DMS 273 treated with DMSO at 0.1 percent for 48 hours (cell line): ENCODE measurements around the gene TAMALIN.
"Not testable (repeated sequence)": the region's sequence is repeated elsewhere in the genome, so short reads cannot be mapped to it uniquely, and the experiment has no call there.

Experiments
- DNase-seq: peaks from one replicate; lab custom pipeline; 2025; lab: John Stamatoyannopoulos, UW

The TAMALIN gene

DNA sequence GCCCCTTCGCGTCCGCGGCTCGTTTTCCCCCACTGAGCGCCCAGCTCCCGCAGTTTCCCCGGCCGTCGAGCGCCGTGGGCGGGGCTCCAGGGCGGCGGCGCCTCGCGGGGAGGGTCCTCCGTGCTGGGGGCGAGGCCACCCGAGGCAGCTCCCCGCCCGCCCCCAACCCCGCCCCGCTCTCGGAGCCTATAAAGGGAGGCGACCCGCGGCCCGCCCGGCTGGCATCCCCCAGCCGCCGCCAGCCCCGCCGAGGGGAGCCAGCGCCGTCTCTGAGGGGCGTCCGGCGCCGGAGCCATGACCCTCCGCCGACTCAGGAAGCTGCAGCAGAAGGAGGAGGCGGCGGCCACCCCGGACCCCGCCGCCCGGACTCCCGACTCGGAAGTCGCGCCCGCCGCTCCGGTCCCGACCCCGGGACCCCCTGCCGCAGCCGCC is at the start of gene TAMALIN:
Gene TAMALIN (plus strand): TSS at position 221 of the 432 bp plus-strand sequence. CDS start 74 bp downstream, at position 295.
- no peak for DNase-seq

DNA sequence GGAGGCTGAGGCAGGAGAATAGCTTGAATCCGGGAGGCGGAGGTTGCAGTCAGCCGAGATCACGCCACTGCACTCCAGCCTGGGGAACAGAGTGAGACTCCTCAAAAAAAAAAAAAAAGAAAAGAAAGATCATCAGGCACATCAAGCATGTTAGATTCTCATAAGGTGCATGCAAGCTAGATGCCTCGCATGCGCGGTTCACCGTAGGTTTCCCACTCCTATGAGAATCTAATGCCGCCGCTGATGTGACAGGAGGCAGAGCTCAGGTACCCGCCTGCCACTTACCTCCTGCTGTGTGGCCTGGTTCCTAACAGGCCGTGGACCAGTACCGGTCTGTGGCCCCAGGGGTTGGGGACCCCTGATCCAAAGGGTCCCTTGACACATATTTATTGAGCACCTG is 48.2 kb upstream of the TAMALIN start:
- no peak for DNase-seq

- no peak for DNase-seq
Observed at GRCh38 chr12:51959211-51959610, 47.5 kb upstream of the TAMALIN start.

GRCh38 chr12:51959921-51960320 is 46.8 kb upstream of the TAMALIN start:
- DNase-seq: no peak

DNA sequence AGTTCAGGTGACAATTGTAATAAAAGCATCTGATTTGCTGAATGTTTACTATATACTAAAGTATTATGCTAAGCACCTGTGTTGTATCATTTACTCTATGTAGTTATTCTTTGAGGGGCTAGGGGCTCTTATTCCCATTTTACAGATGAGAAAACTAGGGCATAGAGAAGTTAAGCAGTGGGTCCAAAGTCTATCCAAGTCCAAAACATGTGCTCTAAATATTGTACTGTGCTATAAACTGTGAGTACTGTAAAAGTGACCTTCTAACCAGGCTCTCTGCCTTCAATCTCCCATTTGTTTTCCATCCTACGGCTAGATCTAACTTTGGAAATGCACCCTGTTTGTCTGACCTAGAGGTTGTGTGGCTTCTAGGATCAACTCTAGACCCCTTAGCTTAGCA is 46.3 kb upstream of the TAMALIN start:
- DNase-seq: no peak

GRCh38 chr12:51960890-51961289 is 45.9 kb upstream of the TAMALIN start:
- no peak for DNase-seq

DNA sequence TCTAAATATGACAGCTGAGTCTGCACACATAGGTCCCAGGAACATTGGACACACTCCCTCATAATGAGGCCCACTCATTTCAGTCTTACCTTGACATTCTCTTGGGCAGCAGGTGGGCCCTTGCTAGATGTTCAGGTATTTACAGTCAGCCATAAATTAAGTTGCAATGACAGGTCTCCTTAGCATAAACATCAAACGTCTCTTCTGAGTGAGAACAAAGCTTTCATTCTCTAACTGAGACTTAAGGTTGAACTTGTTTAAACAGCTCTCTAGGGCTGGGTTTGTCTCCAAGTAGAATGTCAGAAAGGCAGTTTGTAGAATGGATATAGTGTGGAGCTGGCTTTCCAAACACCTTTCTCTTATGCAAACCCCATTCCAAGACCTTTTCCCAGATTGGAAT is 44.9 kb upstream of the TAMALIN start:
- DNase-seq: no peak

DNA sequence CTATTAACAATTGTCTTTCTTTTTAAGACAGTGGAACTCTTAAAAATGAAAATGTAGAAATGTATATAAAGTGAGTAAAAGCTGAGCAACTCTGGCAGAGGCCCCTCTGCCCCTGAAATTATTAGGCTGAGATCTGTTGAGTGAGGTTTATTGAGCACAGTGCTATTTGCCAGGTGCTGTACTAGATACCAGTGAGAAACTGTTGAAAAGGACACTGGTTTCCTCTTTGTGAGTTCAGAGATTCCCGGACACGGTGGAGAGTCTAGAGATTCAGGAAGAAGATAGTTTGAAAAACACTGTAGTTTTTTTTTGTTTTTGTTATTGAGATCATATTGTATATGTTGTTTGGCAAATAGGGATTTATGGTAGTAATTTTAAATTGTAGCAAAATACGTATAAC is 44.0 kb upstream of the TAMALIN start:
- no peak for DNase-seq

DNA sequence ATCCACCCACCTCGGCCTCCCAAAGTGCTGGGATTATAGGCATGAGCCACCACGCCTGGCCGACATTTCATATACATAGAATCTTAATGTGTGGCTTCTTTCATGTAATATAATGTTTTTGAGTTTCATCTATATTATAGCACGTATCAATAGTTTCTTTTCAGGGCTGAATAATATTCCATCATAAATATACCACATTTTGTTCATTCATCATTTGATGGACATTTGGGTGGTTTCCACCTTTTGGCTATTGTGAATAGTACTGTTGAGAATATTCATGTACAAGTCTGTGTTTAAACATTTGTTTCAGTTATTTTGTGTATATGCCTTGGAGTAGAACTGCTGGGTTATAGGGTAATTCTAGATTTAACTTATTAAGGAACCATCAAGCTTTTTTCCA is 43.3 kb upstream of the TAMALIN start:
- no peak for DNase-seq

DNA sequence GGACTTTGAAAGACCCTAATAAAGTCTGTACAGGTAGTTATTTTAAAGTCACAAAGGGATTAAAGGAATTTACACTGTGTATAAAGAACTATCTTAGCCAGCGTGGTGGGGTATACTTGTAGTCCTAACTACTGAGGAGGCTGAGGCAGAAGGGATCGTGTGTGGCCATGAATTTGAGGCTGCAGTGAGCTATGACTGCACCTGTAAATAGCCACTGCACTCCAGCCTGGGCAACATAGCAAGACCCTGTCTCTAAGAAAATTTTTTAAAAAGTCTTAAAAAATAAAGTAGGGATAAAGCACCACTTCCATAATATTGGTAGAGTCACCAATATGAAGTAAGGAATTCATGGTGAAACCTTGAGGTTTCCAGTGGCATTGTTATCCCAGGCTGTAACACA is 37.1 kb upstream of the TAMALIN start:
- DNase-seq: no peak

GRCh38 chr12:51970904-51971646 is 35.7 kb upstream of the TAMALIN start:
- DNase-seq: no peak

- DNase-seq: no peak
Observed at GRCh38 chr12:51971679-51972421, 34.9 kb upstream of the TAMALIN start.

- no peak for DNase-seq
Observed at GRCh38 chr12:51972422-51972812, 34.3 kb upstream of the TAMALIN start.

- DNase-seq: no peak
Observed at GRCh38 chr12:51972849-51973273, 33.9 kb upstream of the TAMALIN start.

DNA sequence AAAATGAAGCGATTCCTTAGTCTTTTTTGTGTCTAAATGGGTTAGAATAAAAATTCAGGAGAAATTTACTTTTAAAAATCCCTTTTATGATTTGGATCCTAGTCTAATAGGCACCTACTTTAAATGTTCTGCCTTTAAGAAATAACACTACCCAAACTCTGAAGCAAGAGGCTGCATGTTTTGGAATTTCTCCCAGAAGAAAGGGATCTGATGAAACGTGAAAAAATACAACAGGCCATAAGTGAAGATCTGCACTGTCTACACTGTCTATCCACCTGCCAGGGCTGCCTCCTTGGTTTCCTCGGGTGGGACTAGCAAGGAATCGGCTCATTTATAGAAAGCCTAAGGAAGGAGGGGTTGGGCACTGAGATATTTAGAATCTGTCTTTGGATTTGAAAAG is 33.2 kb upstream of the TAMALIN start:
- DNase-seq: no peak

- no peak for DNase-seq
Observed at GRCh38 chr12:51974646-51975045, 32.1 kb upstream of the TAMALIN start.

GRCh38 chr12:51975196-51975595 is 31.6 kb upstream of the TAMALIN start:
- DNase-seq: no peak

DNA sequence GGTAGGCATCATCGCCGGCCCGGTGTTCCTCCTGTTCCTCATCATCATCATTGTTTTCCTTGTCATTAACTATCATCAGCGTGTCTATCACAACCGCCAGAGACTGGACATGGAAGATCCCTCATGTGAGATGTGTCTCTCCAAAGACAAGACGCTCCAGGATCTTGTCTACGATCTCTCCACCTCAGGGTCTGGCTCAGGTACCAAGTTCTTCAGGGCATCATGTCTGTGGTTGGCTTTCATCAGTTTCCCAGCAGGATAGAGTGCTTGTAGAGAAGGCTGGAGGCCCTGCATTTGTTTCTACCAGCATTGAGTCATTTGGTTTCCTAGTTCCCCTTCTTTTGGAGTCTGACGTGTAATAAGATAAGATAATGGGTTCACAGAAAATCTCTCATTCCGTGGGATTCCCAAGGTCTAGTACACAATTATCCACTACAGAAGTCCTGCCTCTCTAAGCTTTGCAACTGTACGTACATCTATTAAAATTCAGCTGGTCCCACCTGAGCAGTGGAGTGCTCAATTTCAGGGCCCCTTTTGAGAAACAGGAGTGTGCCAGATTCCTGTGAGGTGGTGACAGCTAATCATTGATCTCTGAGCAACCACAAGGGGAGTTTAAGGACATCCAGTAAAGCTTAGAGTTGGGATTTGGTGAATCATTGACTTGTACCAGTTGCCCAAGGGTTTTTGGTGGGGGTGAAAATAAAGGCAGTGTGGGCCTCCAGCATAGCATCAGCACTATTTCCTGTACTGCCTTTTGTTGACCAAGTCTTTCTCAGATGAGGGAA is 30.2 kb upstream of the TAMALIN start:
- no peak for DNase-seq

DNA sequence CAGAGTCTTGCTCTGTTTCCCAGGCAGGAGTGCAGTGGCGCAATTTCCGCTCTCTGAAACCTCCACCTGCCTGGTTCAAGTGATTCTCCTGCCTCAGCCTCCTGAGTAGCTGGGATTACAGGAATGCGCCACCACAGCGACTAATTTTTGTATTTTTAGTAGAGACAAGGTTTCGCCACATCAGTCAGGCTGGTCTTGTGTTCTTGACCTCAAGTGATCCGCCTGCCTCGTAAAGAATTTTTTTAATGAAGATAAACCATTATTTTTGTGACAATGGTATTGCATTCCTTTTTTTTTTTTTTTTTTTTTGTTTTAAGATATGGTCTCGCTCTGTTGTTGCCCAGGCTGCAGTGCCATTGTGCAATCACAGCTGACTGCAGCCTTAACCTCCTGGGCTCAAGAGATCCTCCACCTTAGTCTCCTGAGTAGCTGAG is 29.4 kb upstream of the TAMALIN start:
- no peak for DNase-seq

GRCh38 chr12:51979306-51979705 is 27.4 kb upstream of the TAMALIN start:
- DNase-seq: not testable (repeated sequence)

GRCh38 chr12:51980051-51980808 is 26.5 kb upstream of the TAMALIN start:
- peak; percentile 9 for DNase-seq

DNA sequence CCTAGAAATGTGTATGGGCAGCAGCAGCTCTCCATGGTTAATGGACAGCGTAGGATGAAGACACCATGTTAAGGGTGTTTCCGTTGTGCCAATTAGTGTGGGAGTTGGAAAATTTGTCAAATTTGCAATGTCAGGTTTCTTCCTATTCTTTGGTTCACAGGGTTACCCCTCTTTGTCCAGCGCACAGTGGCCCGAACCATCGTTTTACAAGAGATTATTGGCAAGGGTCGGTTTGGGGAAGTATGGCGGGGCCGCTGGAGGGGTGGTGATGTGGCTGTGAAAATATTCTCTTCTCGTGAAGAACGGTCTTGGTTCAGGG is 26.0 kb upstream of the TAMALIN start:
- no peak for DNase-seq
